Keratinocyte (primary cell): ENCODE data around the gene ABL2. TPM values are rescaled to one million over a fixed set of nuclear protein-coding genes. Genes with fewer than 3 reads are reported as not detected.

Experiments used
- DNase-seq: peaks from one replicate; pipeline ENCODE4 v3.0.0-alpha.2; 2011; ENCODE audit warnings: low read depth, missing footprints, low spot score
- FAIRE-seq: peaks from 2 replicates; lab custom pipeline; 2011; peaks lifted over from hg19 to GRCh38; lab: Jason Lieb, UNC
- H2AFZ ChIP-seq: 2 replicates; pipeline ENCODE4 v1.6.0; 2012; ENCODE audit warnings: low read length, control low read depth, inconsistent platforms; ENCODE audit not compliant: control insufficient read depth
- H3K27ac ChIP-seq: 2 replicates; pipeline ENCODE4 v1.5.1; 2011; ENCODE audit warnings: low read length; ENCODE audit not compliant: control insufficient read depth, insufficient read depth
- H3K27me3 ChIP-seq: 3 replicates; pipeline ENCODE4 v1.6.0; 2011; ENCODE audit warnings: low read length; ENCODE audit not compliant: control insufficient read depth, insufficient read depth; ENCODE audit errors: extremely low read depth
- H3K36me3 ChIP-seq, 2 experiments: 2 replicates in 1 of 2; 3 replicates in 1 of 2; pipeline ENCODE4 v1.5.1; 2011; ENCODE audit warnings: low read length in 2 of 2, mild to moderate bottlenecking in 1 of 2; ENCODE audit not compliant: control insufficient read depth in 2 of 2, insufficient read depth in 2 of 2; ENCODE audit errors: extremely low read depth in 1 of 2
- H3K4me1 ChIP-seq: 3 replicates; pipeline ENCODE4 v1.5.1; 2011; ENCODE audit warnings: low read length; ENCODE audit not compliant: control insufficient read depth, insufficient read depth; ENCODE audit errors: extremely low read depth
- H3K4me2 ChIP-seq: 3 replicates; pipeline ENCODE4 v1.6.0; 2011; ENCODE audit warnings: low read depth, low read length; ENCODE audit not compliant: control insufficient read depth, insufficient read depth; ENCODE audit errors: extremely low read depth
- H3K4me3 ChIP-seq, 3 experiments: fragments of 200-600 bp in 1 of 3; sonication (generic) in 1 of 3; 2 replicates in 2 of 3; 3 replicates in 1 of 3; pipeline ENCODE4 v1.5.1; 2011 to 2016; ENCODE audit warnings: low read length in 3 of 3, mild to moderate bottlenecking in 3 of 3, control low read depth in 2 of 3, inconsistent platforms in 1 of 3, low read depth in 1 of 3, mixed read lengths in 1 of 3, mixed run types in 1 of 3, moderate library complexity in 1 of 3; ENCODE audit not compliant: control insufficient read depth in 2 of 3, insufficient read depth in 2 of 3; ENCODE audit errors: extremely low read depth in 1 of 3
- H3K79me2 ChIP-seq: 2 replicates; pipeline ENCODE4 v1.6.0; 2012; ENCODE audit warnings: low read length; ENCODE audit not compliant: control insufficient read depth, insufficient read depth
- H3K9ac ChIP-seq: 3 replicates; pipeline ENCODE4 v1.6.0; 2011; ENCODE audit warnings: low read length; ENCODE audit not compliant: control insufficient read depth, insufficient read depth; ENCODE audit errors: extremely low read depth
- H3K9me1 ChIP-seq: 3 replicates; pipeline ENCODE4 v1.6.0; 2011; ENCODE audit warnings: low read length; ENCODE audit not compliant: control insufficient read depth, insufficient read depth; ENCODE audit errors: extremely low read depth
- H3K9me3 ChIP-seq: 2 replicates; pipeline ENCODE4 v1.5.1; 2012; ENCODE audit warnings: low read depth, low read length; ENCODE audit not compliant: control insufficient read depth
- H4K20me1 ChIP-seq: 3 replicates; pipeline ENCODE4 v1.6.0; 2011; ENCODE audit warnings: low read length; ENCODE audit not compliant: control insufficient read depth, insufficient read depth; ENCODE audit errors: extremely low read depth
- EZH2 ChIP-seq: IDR thresholded peaks from one replicate; pipeline ENCODE4 v1.6.1; 2012; ENCODE audit warnings: inconsistent platforms, mild to moderate bottlenecking, low read length, moderate library complexity
- dilution Hi-C: fragments of 300-500 bp; cut with MboI; formaldehyde crosslinking; loops from one replicate; pipeline ENCODE4 v1.7.0; 2020; ENCODE audit warnings: low sequenced_read_pairs; ENCODE audit not compliant: extremely low pct_ligation_motif_present
- polyA plus RNA-seq, 5 experiments: library from polyadenylated mRNA; depleted of rRNA in 3 of 5; stranded (reverse) in 3 of 5; stranded (forward) in 1 of 5; unstranded in 1 of 5; fragments of >200 nt; gene quantifications; 1 replicate in 1 of 5; 2 replicates in 3 of 5; 3 replicates in 1 of 5; pipeline versions ENCODE4 v1.2.1 to v1.2.3, GENCODE V29; 2011 to 2012; ENCODE audit warnings: missing spikeins in 2 of 5, low read depth in 1 of 5, low replicate concordance in 1 of 5
- TF ChIP-seq, protein P1 (sequence below), 3 experiments: IDR thresholded peaks in 1 of 3; conservative IDR thresholded peaks in 1 of 3; optimal IDR thresholded peaks in 1 of 3; 2 replicates in 2 of 3; 3 replicates in 1 of 3; pipeline versions ENCODE3 to v1.5.1; 2011; ENCODE audit warnings: low read length in 3 of 3, mild to moderate bottlenecking in 3 of 3, moderate library complexity in 2 of 3, control low read depth in 1 of 3, inconsistent platforms in 1 of 3; ENCODE audit not compliant: insufficient read depth in 2 of 3; ENCODE audit errors: extremely low read depth in 1 of 3

Gene ABL2
- polyA plus RNA-seq, 1 donor (not counting 4 experiments of a cell fraction or from before 2014, with no cell fraction given): 37.6 TPM

DNA sequence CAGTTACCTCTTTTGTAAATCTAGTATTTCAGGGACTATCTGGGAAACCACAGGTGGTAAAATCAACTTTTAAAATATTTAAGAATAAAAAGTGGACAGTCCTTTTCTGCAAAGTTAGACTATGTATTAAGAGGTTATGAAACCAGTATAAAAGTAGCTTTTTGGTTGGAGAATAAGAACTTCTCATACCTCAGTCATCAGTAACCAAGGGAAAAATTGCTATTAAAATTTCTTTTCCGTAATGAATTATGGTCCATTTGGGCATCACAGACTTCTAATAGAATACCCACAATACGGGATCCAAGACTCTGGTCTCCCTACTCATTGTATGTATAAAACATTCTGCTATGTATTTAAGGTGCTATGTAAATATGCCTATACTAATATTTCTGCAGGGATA, 51.9 kb downstream of the ABL2 start:
- H3K36me3 ChIP-seq: no peaks in the 10 kb centered on the region
- H3K4me2 ChIP-seq: no peak overlapping the region
- no peak overlapping the region for H3K9ac ChIP-seq
- H3K9me3 ChIP-seq: no peaks in the 10 kb centered on the region
- FAIRE-seq (no peak), DNase-seq (no peak)
- H3K79me2 ChIP-seq: peaks cover 23% of the 10 kb centered on the region
- no peaks in the 10 kb centered on the region for H3K27me3 ChIP-seq
- H2AFZ ChIP-seq: no peak overlapping the region
- no peaks in the 10 kb centered on the region for H3K9me1 ChIP-seq
- peaks cover 24% of the 10 kb centered on the region for H3K4me1 ChIP-seq
- dilution Hi-C loops: no loop called here
- no peak for TF ChIP-seq EZH2
- TF ChIP-seq, protein P1, sequence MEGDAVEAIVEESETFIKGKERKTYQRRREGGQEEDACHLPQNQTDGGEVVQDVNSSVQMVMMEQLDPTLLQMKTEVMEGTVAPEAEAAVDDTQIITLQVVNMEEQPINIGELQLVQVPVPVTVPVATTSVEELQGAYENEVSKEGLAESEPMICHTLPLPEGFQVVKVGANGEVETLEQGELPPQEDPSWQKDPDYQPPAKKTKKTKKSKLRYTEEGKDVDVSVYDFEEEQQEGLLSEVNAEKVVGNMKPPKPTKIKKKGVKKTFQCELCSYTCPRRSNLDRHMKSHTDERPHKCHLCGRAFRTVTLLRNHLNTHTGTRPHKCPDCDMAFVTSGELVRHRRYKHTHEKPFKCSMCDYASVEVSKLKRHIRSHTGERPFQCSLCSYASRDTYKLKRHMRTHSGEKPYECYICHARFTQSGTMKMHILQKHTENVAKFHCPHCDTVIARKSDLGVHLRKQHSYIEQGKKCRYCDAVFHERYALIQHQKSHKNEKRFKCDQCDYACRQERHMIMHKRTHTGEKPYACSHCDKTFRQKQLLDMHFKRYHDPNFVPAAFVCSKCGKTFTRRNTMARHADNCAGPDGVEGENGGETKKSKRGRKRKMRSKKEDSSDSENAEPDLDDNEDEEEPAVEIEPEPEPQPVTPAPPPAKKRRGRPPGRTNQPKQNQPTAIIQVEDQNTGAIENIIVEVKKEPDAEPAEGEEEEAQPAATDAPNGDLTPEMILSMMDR (optimal IDR thresholded peaks at IDR 0.05 in 1 of 3, IDR thresholded peaks at IDR 0.05 in 1 of 3, conservative IDR thresholded peaks at IDR 0.05 in 1 of 3; ENCODE audit: extremely low read depth in 1 of 3, insufficient read depth in 2 of 3, low read length in 3 of 3): no peak
- H4K20me1 ChIP-seq: no peaks in the 10 kb centered on the region
- H3K4me3 ChIP-seq: no peak overlapping the region
- H3K27ac ChIP-seq: no peak overlapping the region

GRCh38 chr1:179177182-179177581, 52.3 kb downstream of the ABL2 start:
- H3K4me3 ChIP-seq: no peak overlapping the region
- H3K79me2 ChIP-seq: peaks cover 24% of the 10 kb centered on the region
- DNase-seq (no peak), FAIRE-seq (no peak)
- H3K27ac ChIP-seq: no peak overlapping the region
- no peak overlapping the region for H2AFZ ChIP-seq
- no peaks in the 10 kb centered on the region for H4K20me1 ChIP-seq
- peaks cover 24% of the 10 kb centered on the region for H3K4me1 ChIP-seq
- no peak overlapping the region for H3K9ac ChIP-seq
- peak overlapping the region; percentile 6 for H3K4me2 ChIP-seq
- H3K9me3 ChIP-seq: no peaks in the 10 kb centered on the region
- H3K36me3 ChIP-seq: no peaks in the 10 kb centered on the region
- H3K27me3 ChIP-seq: no peaks in the 10 kb centered on the region
- dilution Hi-C loops: no loop called here
- TF ChIP-seq EZH2: no peak
- TF ChIP-seq, protein P1 (optimal IDR thresholded peaks at IDR 0.05 in 1 of 3, IDR thresholded peaks at IDR 0.05 in 1 of 3, conservative IDR thresholded peaks at IDR 0.05 in 1 of 3; ENCODE audit: extremely low read depth in 1 of 3, insufficient read depth in 2 of 3, low read length in 3 of 3): no peak
- no peaks in the 10 kb centered on the region for H3K9me1 ChIP-seq
